ENCODE results near the gene KRTAP5-4.

The KRTAP5-4 gene

GRCh38 chr11:1631066-1631568 lies 9.2 kb upstream of the KRTAP5-4 start:
- DNase-seq (ENCODE audit: insufficient read length, low spot score) (no peak), FAIRE-seq (no peak)
- TF ChIP-seq CTCF (IDR thresholded peaks at IDR 0.05; ENCODE audit: insufficient read depth, missing control alignments): no peak

- FAIRE-seq: no peak
- DNase-seq (ENCODE audit: insufficient read length, low spot score): no peak
- no peak for TF ChIP-seq CTCF (IDR thresholded peaks at IDR 0.05; ENCODE audit: insufficient read depth, missing control alignments)
These were observed 8.3 kb upstream of the KRTAP5-4 start for GRCh38 chr11:1630271-1630670.

- FAIRE-seq: no peak
- DNase-seq (ENCODE audit: insufficient read length, low spot score): no peak
- TF ChIP-seq CTCF (IDR thresholded peaks at IDR 0.05; ENCODE audit: insufficient read depth, missing control alignments): no peak
These were observed 7.6 kb upstream of the KRTAP5-4 start, which contains the start of gene KRTAP5-5 for GRCh38 chr11:1629326-1630185. TSS of gene KRTAP5-5 (plus strand) at chr11:1629775. CDS start at chr11:1629841, 66 bp downstream.

GRCh38 chr11:1628506-1629325 lies 6.8 kb upstream of the KRTAP5-4 start:
- no peak for FAIRE-seq
- no peak for DNase-seq (ENCODE audit: insufficient read length, low spot score)
- TF ChIP-seq CTCF (IDR thresholded peaks at IDR 0.05; ENCODE audit: insufficient read depth, missing control alignments): peak; percentile 64

- TF ChIP-seq CTCF (IDR thresholded peaks at IDR 0.05; ENCODE audit: insufficient read depth, missing control alignments): no peak
- FAIRE-seq (no peak), DNase-seq (ENCODE audit: insufficient read length, low spot score) (no peak)
These were observed 3.6 kb upstream of the KRTAP5-4 start for GRCh38 chr11:1625541-1625940.

- DNase-seq (ENCODE audit: insufficient read length, low spot score): no peak
- no peak for FAIRE-seq
- no peak for TF ChIP-seq CTCF (IDR thresholded peaks at IDR 0.05; ENCODE audit: insufficient read depth, missing control alignments)
These were observed 2.7 kb upstream of the KRTAP5-4 start for GRCh38 chr11:1624621-1625020.
